Activated CD4-positive, alpha-beta T cell treated with anti-CD3 and anti-CD28 coated beads for 48 hours (primary cell): ENCODE results near the gene CAPZB.
A peak's percentile ranks its signal among the peaks of the same experiment; 100 is the strongest.

ENCODE experiments used
- DNase-seq: peaks from one replicate; pipeline ENCODE4 v3.0.0-alpha.2; 2020

CAPZB gene

DNA sequence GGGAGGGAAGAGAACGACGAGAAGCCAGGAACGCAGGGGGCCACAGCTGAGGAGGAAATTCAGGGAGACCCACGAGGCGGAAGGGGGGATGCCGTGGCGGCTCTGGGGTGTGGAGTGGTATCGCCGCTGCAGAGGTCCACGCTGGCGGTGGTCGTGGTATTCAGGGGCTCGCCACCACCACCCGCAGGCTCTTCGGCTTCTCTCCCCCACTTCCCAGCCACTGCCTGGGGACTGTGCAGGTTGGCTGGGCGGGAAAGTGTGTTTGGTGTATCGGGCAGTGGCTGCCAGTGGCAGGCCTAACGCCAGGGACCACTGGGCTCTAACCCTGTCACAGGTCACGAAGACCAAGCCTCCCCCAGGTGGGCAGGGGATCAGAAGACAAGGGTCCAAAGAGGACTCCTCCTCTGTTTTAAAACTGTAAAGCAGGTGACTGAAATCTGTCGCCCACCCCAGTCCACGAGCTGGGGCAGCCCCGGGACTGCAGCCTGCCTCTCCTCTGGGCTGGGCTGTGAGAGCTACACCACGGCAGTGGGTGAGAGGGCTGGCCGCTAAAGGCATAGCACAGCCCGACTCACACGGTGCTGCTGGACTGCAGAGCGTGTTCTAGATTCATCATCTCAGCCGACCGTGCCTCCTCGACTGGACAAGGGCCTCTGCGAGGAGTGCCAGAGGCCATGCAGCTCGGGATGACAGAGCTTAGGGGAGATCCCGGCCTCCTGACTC, 142.3 kb downstream of the CAPZB start:
- DNase-seq, result no peak

DNA sequence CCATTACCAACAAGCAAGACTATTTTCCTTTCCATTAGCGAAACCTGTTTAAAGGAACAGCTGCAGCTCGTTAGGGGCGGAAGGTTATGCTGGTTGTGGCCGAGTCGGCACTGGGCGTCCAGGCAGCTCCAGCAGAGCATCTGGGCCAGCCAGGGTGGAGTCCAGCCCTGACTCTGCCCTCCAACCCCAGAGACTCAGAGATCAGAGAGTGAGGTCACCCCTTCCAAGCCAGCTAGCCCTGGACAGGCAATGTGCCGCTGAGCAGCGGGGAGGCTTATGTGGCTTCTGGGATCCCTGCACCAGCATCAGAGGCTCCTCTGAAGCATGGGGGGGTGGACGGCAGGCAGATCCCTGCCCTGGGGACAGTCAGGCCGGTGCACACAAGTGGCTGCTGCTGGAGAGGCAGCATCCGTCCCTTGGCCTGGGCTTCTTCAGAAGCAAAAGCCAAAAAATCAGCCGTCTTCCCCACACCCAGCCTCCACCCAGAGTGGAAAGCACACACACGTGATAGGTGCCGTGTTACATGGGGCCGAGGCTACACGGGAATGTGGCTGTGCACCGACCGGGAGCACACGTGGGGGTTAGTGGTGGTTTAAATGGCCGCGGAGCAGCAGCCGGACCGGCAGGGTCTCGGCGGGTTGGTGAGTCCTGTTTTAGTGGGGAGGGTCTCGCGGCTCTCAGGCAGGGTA, 143.1 kb downstream of the CAPZB start:
- DNase-seq, result no peak

DNA sequence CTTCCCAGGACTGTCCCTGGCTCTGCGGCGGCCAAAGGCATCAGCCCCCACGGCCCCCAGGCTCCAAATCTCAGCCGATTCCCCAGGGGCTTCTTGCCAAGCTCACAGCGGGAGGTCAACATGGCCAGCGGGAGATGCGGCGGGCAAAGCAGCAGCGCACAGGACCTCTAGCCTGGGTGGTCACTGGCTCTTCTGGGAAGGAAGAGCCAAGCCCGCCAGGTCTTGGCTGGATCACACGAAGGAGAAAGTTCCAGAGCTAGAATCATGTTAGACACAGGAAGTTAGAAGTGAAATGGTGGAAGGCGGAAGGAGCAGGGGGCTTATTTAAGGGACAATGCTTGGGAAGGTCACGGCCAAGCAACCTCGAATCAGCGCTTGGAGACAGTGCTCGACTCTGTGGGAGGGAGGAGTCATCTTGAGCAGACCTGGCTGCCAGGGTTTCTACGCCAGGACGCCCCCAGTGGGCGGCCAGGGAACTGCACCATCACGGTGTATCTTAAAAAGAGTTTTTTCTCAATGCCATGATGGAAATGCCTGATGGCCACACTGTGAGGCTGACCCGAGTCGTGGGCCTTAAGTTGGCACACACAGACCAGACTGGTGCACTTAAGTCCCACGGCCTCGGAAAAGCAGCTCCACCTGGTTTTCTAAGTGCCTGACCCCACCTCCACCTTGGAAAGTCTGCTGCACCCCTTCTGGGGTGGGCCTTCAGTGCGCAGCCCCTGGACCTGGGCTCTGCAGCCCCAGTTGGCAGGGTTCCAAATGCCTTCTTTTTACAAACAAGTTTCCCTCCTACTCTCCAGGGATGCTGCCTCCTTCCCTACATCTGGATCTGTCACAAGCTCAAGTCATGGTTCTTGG, 143.9 kb downstream of the CAPZB start:
- DNase-seq, result peak; percentile 89

- DNase-seq, result no peak
These were observed 144.9 kb downstream of the CAPZB start for GRCh38 chr1:19340387-19340937.

GRCh38 chr1:19339214-19339861, 146.0 kb downstream of the CAPZB start:
- no peak for DNase-seq

GRCh38 chr1:19338323-19338762, 147.0 kb downstream of the CAPZB start:
- DNase-seq, result no peak

- DNase-seq, result no peak
These were observed 148.1 kb downstream of the CAPZB start for GRCh38 chr1:19337289-19337688.

DNA sequence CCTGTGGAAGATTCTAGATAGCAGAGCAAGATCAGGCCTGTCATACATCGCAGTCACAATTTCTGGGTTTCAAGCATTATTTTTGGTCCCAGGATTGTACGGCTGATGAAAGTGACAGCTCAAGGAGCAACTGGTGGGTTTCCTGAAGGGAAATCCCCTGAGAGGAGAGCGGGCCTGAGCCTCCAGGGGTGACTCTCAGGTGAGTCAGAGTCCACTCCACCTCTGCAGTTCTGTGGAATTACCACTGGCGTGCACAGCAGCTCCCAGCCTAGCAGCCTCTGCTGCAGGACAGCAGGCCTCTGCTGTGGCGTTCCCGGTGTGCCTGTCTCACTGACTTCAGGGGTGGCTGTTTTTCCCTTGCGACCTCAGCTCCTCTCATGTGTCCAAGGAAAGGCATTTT, 148.8 kb downstream of the CAPZB start:
- DNase-seq, result peak; percentile 84

DNA sequence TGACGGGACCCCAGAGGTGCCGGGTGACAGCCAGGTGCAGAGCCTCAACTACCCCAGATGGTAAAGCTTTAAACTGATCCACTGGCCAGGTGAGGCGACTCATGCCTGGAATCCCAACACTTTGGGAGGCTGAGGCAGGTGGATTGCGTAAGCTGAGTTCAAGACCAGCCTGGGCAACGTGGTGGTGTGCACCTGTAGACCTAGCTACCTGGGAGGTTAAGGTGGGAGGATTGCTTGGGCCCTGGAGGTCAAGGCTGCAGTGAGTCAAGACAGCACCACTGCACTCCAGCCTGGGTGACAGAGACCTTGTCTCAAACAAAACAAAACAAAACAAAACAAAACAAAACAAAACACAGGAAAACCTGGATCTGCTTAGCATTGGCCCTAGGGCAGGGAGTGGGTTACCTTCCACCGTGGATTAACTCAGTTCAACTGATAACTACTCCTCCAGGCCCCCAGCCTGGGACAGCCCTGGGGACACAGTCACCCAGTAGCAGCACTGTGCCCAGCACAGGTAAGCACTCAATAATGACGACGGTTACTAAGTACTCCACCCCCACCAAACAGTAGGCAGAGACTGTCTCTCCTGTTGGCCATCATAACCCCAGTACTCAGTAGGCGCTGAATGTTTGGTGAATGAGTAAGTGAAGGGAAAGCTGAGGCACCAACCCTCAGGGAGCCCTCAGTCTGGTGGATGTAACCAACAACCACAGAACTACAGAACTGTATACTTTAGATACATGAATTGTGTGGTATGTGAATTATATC, 151.6 kb downstream of the CAPZB start:
- DNase-seq, result no peak

DNA sequence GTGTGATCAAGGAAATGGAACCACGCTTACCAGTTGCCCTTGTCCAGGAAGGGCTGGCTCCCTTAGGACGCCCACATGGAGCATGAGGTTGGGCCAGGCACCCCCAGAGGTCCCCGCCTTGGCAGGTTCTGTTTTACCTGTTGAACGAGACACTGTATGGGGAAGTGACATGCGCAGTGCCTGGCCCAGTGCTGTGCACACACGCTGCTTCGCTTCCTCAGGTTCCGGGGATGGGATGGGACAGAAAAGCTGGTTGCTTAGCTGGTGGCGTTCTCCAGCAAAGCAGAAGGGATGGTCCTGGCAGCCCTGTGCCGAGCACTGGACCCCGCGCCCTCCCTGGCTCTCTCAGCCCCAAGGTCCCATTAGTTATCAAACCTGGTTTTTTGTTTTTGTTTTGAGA, 152.5 kb downstream of the CAPZB start:
- DNase-seq, result no peak

DNA sequence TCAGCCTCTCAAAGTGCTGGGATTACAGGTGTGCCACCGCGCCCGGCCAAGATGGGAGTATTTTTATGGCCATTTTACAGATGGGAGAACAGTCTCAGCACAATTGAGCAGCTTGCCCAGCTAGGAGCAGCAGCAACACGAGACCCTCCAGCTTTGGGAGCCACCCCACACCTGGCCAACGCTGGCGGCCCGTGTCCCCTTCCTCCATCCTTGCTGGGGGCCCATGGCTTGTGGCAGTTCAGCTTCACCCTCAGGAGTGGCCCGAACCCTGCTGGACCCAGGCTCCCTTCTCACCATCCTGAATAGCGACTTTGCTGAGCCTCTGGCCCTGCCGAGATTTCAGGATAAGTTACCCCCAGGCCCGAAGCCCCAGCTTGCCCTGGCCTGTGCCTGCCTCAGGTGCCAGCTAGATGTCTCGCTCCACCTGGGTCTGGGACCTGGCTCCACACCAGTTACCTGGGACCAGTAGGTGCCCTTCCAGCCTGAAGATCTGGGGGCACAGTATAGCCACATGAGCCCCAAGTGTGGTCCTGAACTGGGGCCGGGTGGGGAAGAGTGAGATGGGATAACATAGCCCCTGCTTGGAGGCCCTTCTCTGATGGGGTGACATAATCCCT, 154.0 kb downstream of the CAPZB start:
- no peak for DNase-seq

GRCh38 chr1:19330449-19331135, 154.7 kb downstream of the CAPZB start:
- DNase-seq, result no peak

- DNase-seq, result no peak
These were observed 155.7 kb downstream of the CAPZB start for GRCh38 chr1:19329611-19330010.

GRCh38 chr1:19329188-19329587, 156.2 kb downstream of the CAPZB start:
- no peak for DNase-seq

GRCh38 chr1:19328486-19328885, 156.9 kb downstream of the CAPZB start:
- DNase-seq, result no peak

GRCh38 chr1:19327736-19328135, 157.6 kb downstream of the CAPZB start:
- DNase-seq, result no peak

DNA sequence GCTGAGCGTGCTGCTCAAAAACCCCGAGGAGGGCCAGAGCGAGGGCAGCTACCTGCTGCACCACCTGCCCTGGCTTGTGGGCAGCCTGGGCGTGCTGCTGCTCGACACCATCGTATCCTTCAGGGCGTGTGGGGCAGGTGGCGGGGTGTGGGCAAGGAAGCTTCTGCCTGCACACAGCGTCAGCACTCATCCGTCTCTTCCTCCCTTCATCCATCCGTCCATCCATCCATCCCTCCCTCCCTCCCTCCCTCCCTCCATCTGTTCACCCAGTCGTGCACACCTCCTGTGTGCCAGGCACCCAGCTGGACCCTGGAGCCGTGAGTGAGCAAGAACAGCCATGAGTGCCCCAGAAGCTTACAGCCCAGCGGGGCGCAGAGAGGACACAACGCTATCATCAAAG, 158.0 kb downstream of the CAPZB start:
- DNase-seq, result no peak

GRCh38 chr1:19326748-19327065, 158.6 kb downstream of the CAPZB start:
- DNase-seq, result no peak

DNA sequence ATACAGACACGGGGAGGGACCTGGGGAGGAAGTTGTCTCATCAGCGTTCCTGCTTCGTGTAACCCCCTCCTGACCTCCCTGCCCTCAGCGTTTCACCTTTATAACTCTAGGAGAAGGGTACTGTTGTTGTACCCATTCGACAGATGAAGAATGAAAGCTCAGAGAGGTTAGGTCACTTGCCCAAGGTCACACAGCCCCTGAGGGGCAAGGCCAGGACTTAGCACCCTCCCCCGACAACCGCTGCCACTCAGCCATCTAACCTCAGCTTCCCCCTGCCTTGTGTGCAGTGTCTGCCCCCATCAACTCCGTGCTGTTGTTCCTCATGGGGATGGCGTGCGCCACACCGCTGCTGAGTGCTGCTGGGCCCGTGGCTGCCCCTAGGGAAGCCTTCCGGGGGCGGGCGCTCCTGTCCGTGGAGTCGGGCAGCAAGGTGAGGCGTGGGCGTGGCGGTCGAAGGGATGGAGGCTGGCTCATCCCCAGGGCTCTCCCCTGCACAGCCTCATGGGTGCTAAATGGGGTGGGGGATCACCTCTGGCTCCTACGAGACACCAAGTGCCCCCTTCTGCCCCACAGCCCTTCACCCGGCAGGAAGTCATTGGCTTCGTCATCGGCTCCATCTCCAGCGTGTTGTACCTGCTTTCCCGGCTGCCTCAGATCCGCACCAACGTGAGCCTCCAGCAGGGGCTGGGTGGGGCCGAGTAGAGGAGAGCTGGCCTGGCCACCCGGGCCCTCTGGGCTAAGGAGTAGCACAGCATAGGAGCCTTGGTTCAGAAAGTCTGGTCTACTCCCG, 159.2 kb downstream of the CAPZB start:
- no peak for DNase-seq

DNA sequence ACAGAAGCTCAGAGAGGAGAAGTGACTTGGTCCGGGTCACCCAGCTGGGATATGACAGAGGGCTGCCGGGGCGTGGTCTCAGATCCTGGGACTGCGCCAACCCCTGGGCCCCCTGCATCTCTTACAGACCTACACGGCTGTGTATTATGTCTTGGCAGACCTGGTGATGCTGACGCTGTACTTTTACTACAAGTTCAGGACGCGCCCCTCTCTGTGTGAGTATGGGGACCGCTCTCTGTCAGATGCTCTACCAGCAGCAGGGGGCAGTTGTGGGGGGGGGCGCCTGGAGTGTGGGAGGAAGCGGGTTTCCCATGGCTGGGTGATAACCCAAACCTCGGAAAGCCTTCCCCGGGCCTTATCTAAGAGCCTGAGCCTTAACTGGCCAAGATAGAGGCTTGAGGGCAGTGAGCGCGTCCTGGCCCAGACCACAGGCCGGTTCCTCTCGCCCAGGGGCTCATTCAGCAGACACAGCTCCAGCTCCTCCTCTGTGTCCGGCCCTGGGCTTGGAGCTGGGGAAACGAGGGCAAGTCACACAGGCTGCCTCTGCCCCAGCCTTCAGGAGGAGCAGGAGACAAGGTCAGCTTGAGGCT, 159.9 kb downstream of the CAPZB start:
- no peak for DNase-seq
